H1 (cell line): ENCODE measurements around the gene CYB5R3. TPM values are rescaled to one million over a fixed set of nuclear protein-coding genes. Genes with fewer than 3 reads are reported as not detected.
"Not testable (repeated sequence)": the region's sequence is repeated elsewhere in the genome, so short reads cannot be mapped to it uniquely, and the experiment has no call there.

ENCODE experiments used
- CTCF ChIA-PET: fragments of 300-600 bp; sonication (Branson Sonifier 250); formaldehyde crosslinking; loops from one replicate; lab custom pipeline; 2021; ENCODE audit not compliant: partially characterized antibody; lab: Charles Lee
- POLR2A ChIA-PET: fragments of 300-600 bp; sonication (Branson Sonifier 250); formaldehyde crosslinking; loops from one replicate; lab custom pipeline; 2021; ENCODE audit warnings: inconsistent platforms; ENCODE audit not compliant: partially characterized antibody; lab: Charles Lee
- DNase-seq, 2 experiments: peaks; one replicate each; pipeline versions ENCODE4 v3.0.0 to v3.0.0-alpha.2; 2010 to 2022; ENCODE audit warnings: low spot score in 2 of 2, low read depth in 1 of 2, mixed read lengths in 1 of 2
- FAIRE-seq: peaks from 2 replicates; lab custom pipeline; 2011; peaks lifted over from hg19 to GRCh38; lab: Jason Lieb, UNC
- H2AFZ ChIP-seq: 2 replicates; pipeline ENCODE4 v1.8.1; 2012; ENCODE audit warnings: low read length, inconsistent platforms
- H2AK5ac ChIP-seq: 2 replicates; pipeline ENCODE4 v1.6.1; 2013; ENCODE audit warnings: low read depth, low read length
- H2BK120ac ChIP-seq: replicated peaks from 2 replicates; pipeline ENCODE3; 2013; ENCODE audit warnings: low read depth, low read length, inconsistent platforms
- H2BK12ac ChIP-seq: 2 replicates; pipeline ENCODE4 v1.6.1; 2013; ENCODE audit warnings: low read depth, low read length
- H2BK15ac ChIP-seq: 2 replicates; pipeline ENCODE4 v1.6.1; 2013; ENCODE audit warnings: low read length
- H2BK20ac ChIP-seq: 2 replicates; pipeline ENCODE4 v1.6.1; 2013; ENCODE audit warnings: low read length
- H2BK5ac ChIP-seq: 2 replicates; pipeline ENCODE4 v1.6.1; 2013; ENCODE audit warnings: low read depth, low read length
- H3K14ac ChIP-seq: 2 replicates; pipeline ENCODE4 v1.6.1; 2013; ENCODE audit warnings: inconsistent platforms; ENCODE audit not compliant: insufficient read length
- H3K18ac ChIP-seq: 2 replicates; pipeline ENCODE4 v1.6.1; 2013; ENCODE audit warnings: low read length; ENCODE audit errors: extremely low read depth
- H3K23ac ChIP-seq: 2 replicates; pipeline ENCODE4 v1.6.1; 2013; ENCODE audit warnings: inconsistent platforms; ENCODE audit not compliant: insufficient read length
- H3K23me2 ChIP-seq: 2 replicates; pipeline ENCODE4 v1.6.1; 2013; ENCODE audit warnings: low read depth, low read length
- H3K27ac ChIP-seq: 2 replicates; pipeline ENCODE4 v1.6.1; 2011; ENCODE audit warnings: low read depth, low read length, inconsistent platforms
- H3K27me3 ChIP-seq, 4 experiments: replicated peaks in 1 of 4; 1 replicate in 1 of 4; 2 replicates in 3 of 4; pipeline versions ENCODE4 v1.6.1 to v1.8.1; 2011 to 2013; ENCODE audit warnings: low read length in 3 of 4, mild to moderate bottlenecking in 3 of 4, inconsistent platforms in 2 of 4, mixed read lengths in 2 of 4, moderate library complexity in 1 of 4; ENCODE audit not compliant: control insufficient read depth in 3 of 4, insufficient read depth in 3 of 4; ENCODE audit errors: extremely low read depth in 1 of 4
- H3K36me3 ChIP-seq, 4 experiments: 2 replicates each; pipeline versions ENCODE4 v1.6.1 to v1.8.1; 2011 to 2013; ENCODE audit warnings: mild to moderate bottlenecking in 4 of 4, low read length in 3 of 4, moderate library complexity in 2 of 4, control low read depth in 1 of 4, inconsistent platforms in 1 of 4; ENCODE audit not compliant: insufficient read depth in 4 of 4, control insufficient read depth in 2 of 4
- H3K4ac ChIP-seq: replicated peaks from 2 replicates; pipeline ENCODE3; 2013; ENCODE audit warnings: low read length, low read depth, mixed read lengths, inconsistent platforms; ENCODE audit not compliant: insufficient read length
- H3K4me1 ChIP-seq, 4 experiments: replicated peaks in 1 of 4; 1 replicate in 1 of 4; 2 replicates in 3 of 4; pipeline versions ENCODE4 v1.6.1 to v1.8.1; 2011 to 2013; ENCODE audit warnings: low read length in 3 of 4, inconsistent platforms in 2 of 4, mixed read lengths in 1 of 4; ENCODE audit not compliant: insufficient read depth in 4 of 4, control insufficient read depth in 3 of 4
- H3K4me2 ChIP-seq, 2 experiments: 2 replicates each; pipeline versions ENCODE4 v1.6.1 to v1.8.1; 2011 to 2013; ENCODE audit warnings: low read depth in 2 of 2, low read length in 2 of 2, control low read depth in 1 of 2, inconsistent platforms in 1 of 2, mild to moderate bottlenecking in 1 of 2; ENCODE audit not compliant: insufficient read depth in 1 of 2
- H3K4me3 ChIP-seq, 4 experiments: fragments of 200-600, 300-600 bp in 1 of 4; sonication (generic), shearing (Covaris generic), sonication (Bioruptor Twin) in 1 of 4; 2 replicates each; pipeline versions ENCODE4 v1.5.1 to v1.8.1; 2011 to 2016; ENCODE audit warnings: low read length in 4 of 4, low read depth in 3 of 4, control low read depth in 2 of 4, inconsistent platforms in 2 of 4, mild to moderate bottlenecking in 2 of 4, mixed read lengths in 1 of 4, moderate library complexity in 1 of 4; ENCODE audit not compliant: insufficient read depth in 2 of 4; ENCODE audit errors: extremely low read depth in 1 of 4
- H3K56ac ChIP-seq: replicated peaks from 2 replicates; pipeline ENCODE3; 2013; ENCODE audit warnings: low read depth, mild to moderate bottlenecking, mixed read lengths, low read length, inconsistent platforms; ENCODE audit not compliant: insufficient read length
- H3K79me1 ChIP-seq: 2 replicates; pipeline ENCODE4 v1.6.1; 2013; ENCODE audit warnings: low read depth, low read length, control low read depth
- H3K79me2 ChIP-seq, 2 experiments: 2 replicates each; pipeline versions ENCODE4 v1.6.1 to v1.8.1; 2012 to 2013; ENCODE audit warnings: low read length in 2 of 2, mild to moderate bottlenecking in 2 of 2, inconsistent platforms in 1 of 2; ENCODE audit not compliant: insufficient read depth in 2 of 2, control insufficient read depth in 1 of 2
- H3K9ac ChIP-seq, 4 experiments: replicated peaks in 1 of 4; 1 replicate in 1 of 4; 2 replicates in 3 of 4; pipeline versions ENCODE4 v1.6.1 to v1.8.1; 2011 to 2013; ENCODE audit warnings: low read depth in 3 of 4, low read length in 3 of 4, control low read depth in 2 of 4, mild to moderate bottlenecking in 2 of 4, moderate library complexity in 2 of 4, inconsistent platforms in 1 of 4; ENCODE audit errors: extremely low read depth in 1 of 4
- H3K9me3 ChIP-seq, 2 experiments: 2 replicates each; pipeline versions ENCODE4 v1.6.1 to v1.8.1; 2012 to 2013; ENCODE audit warnings: mild to moderate bottlenecking in 2 of 2, moderate library complexity in 2 of 2, control low read depth in 1 of 2, inconsistent platforms in 1 of 2, low read depth in 1 of 2, low read length in 1 of 2, mixed read lengths in 1 of 2; ENCODE audit not compliant: insufficient read depth in 2 of 2
- H4K20me1 ChIP-seq, 2 experiments: replicated peaks in 1 of 2; 2 replicates each; pipeline versions ENCODE3 to v1.8.1; 2011 to 2013; ENCODE audit warnings: inconsistent platforms in 2 of 2, low read length in 2 of 2, mild to moderate bottlenecking in 1 of 2; ENCODE audit not compliant: insufficient read depth in 2 of 2, control insufficient read depth in 1 of 2
- H4K5ac ChIP-seq: 2 replicates; pipeline ENCODE4 v1.6.1; 2013; ENCODE audit warnings: low read length, low read depth, mixed read lengths, inconsistent platforms; ENCODE audit not compliant: insufficient read length
- H4K8ac ChIP-seq: 2 replicates; pipeline ENCODE4 v1.8.0; 2013; ENCODE audit warnings: mild to moderate bottlenecking, moderate library complexity, low read length, inconsistent platforms; ENCODE audit not compliant: insufficient read depth; ENCODE audit errors: extremely low read depth
- H4K91ac ChIP-seq: replicated peaks from 2 replicates; pipeline ENCODE3; 2013; ENCODE audit warnings: low read length, mixed read lengths, inconsistent platforms; ENCODE audit not compliant: insufficient read length
- WGBS, 2 experiments: shearing (Covaris generic) in 1 of 2; methylation state at CpG; one replicate each; pipeline versions ENCODE4 v1.1.6 to v1.1.7; 2013 to 2015; ENCODE audit warnings: low lambda C conversion rate in 2 of 2, mixed read lengths in 2 of 2, inconsistent platforms in 1 of 2, low coverage in 1 of 2, missing lambda C conversion rate in 1 of 2; ENCODE audit not compliant: insufficient replicate concordance in 2 of 2, insufficient coverage in 1 of 2, insufficient read length in 1 of 2; ENCODE audit errors: extremely low coverage in 1 of 2, missing lambda C conversion rate in 1 of 2; 5-methylcytosine and 5-hydroxymethylcytosine counted together
- polyA plus RNA-seq, 7 experiments: library from polyadenylated mRNA; depleted of rRNA in 3 of 7; stranded (reverse) in 5 of 7; unstranded in 2 of 7; fragments of >200 nt in 5 of 7; fragments of 200-250 nt in 2 of 7; gene quantifications; 1 replicate in 5 of 7; 2 replicates in 1 of 7; 4 replicates in 1 of 7; pipeline versions ENCODE4 v1.2.1 to v1.2.3, GENCODE V29; 2011 to 2013; ENCODE audit warnings: missing spikeins in 2 of 7, mixed read lengths in 2 of 7
- total RNA-seq: library from RNA; stranded (reverse); fragmentation: NEBNext Ultra II Directional; extraction: Animal tissue kit (Norgen Biotek cat#: 25700); gene quantifications from 2 replicates; pipeline ENCODE4 v1.2.1, GENCODE V29; 2021

The CYB5R3 gene
- total and polyA plus RNA-seq, 2 of the 8 experiments (the other 6 are each of a cell fraction or from before 2014, with no cell fraction given): 75.3 to 113 TPM

- not testable (repeated sequence) for H3K27ac ChIP-seq, H3K79me1 ChIP-seq, H3K56ac ChIP-seq, DNase-seq, H3K4ac ChIP-seq, H3K4me1 ChIP-seq, H3K14ac ChIP-seq, FAIRE-seq, H4K91ac ChIP-seq, H3K18ac ChIP-seq, H2BK20ac ChIP-seq, H4K20me1 ChIP-seq, H4K8ac ChIP-seq, H2BK15ac ChIP-seq, H3K4me2 ChIP-seq, H3K79me2 ChIP-seq, H3K9ac ChIP-seq, H2AFZ ChIP-seq, H2BK5ac ChIP-seq, H3K4me3 ChIP-seq, H4K5ac ChIP-seq, H2BK120ac ChIP-seq, H3K23ac ChIP-seq, H3K9me3 ChIP-seq, H3K27me3 ChIP-seq, H2AK5ac ChIP-seq, H2BK12ac ChIP-seq, H3K23me2 ChIP-seq
- H3K36me3 ChIP-seq: peaks cover 14 to 44% (median 36%) of the 10 kb centered on the region in 4 experiments
- ChIA-PET CTCF (interaction anchor here (1.0 kb wide), 1 partner anchor 19 kb away, joined by 6 read pairs; no protein-coding TSS in a partner anchor), POLR2A (interaction anchor here (28.3 kb wide), 1 partner anchor 30 kb away, joined by 399 read pairs; the partner anchor contains the start of gene POLDIP3)
- 97% methylated on average over 3 of the region's 4 CpGs; no CpG with 5 or more reads in 1 of the 2 experiments for WGBS, 2 experiments
These were observed 69.2 kb downstream of the CYB5R3 start for GRCh38 chr22:42580040-42580439.
